HG02642 (cell line): ENCODE data around the gene ADGRA1.

ENCODE experiments used
- ATAC-seq: cut with Tn5 transposase; IDR thresholded peaks from one replicate; pipeline ENCODE4 v1.9.1; 2021; ENCODE audit warnings: mild to moderate bottlenecking; ENCODE audit not compliant: unreplicated experiment, poor library complexity

ADGRA1 gene

DNA sequence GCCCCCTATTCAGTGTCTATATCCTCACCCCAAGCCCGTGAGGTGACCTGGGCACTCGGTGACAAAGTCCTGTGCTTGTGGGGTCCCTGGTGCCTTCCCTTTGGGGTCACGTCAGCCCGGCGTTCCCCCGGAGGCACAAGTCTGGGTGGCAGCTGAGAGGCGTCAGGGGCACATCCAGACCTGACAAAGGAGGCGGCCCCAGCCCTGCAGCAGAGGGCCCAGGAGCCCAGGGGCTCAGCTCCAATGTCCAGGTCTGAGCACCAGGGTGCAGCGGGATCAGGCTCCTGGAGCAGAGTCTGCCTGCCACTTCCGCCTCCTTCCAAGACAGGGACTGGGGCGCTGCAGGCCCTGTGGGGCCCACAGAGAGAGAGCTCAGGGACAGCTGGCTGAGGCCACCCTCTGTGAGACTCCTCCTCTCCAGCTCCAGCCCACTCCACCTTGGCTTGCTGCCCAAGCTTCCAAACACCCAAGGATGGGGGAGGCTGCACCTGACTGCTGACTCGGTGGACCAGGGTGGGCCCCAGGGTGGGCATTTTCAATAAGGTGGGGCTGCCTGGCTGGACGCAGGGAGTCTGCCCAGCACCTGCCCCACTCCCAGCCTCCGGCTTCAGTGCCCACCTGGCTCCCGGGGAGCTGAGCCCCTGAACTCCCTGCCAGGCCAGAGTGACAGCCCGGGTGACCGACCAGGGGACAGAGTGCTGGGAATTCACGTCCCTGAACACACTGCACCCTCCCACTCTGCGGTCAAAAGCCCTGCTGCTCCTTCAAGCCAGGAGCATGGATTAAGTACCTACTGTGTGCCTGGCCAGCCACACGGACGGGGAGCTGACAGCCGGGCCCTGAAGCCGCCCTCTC, 71.3 kb downstream of the ADGRA1 start:
- no peak for ATAC-seq

DNA sequence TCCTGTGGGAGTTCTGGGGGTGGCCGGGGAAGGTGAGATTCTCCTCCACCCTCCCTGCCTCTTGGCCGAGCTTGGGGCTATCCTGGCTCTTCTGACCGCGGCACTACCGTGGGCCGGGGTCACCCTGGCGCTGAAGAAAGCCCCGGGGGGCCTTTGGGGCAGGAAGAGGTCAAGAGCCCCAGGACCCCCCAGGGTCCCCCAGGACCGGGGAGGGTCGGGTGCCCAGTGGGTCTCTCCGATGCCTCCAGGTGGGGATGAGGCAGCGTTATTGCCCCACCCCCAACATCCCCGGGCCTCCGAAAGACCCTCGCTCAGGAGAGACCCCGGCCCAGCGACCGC, 71.9 kb downstream of the ADGRA1 start:
- ATAC-seq = no peak

DNA sequence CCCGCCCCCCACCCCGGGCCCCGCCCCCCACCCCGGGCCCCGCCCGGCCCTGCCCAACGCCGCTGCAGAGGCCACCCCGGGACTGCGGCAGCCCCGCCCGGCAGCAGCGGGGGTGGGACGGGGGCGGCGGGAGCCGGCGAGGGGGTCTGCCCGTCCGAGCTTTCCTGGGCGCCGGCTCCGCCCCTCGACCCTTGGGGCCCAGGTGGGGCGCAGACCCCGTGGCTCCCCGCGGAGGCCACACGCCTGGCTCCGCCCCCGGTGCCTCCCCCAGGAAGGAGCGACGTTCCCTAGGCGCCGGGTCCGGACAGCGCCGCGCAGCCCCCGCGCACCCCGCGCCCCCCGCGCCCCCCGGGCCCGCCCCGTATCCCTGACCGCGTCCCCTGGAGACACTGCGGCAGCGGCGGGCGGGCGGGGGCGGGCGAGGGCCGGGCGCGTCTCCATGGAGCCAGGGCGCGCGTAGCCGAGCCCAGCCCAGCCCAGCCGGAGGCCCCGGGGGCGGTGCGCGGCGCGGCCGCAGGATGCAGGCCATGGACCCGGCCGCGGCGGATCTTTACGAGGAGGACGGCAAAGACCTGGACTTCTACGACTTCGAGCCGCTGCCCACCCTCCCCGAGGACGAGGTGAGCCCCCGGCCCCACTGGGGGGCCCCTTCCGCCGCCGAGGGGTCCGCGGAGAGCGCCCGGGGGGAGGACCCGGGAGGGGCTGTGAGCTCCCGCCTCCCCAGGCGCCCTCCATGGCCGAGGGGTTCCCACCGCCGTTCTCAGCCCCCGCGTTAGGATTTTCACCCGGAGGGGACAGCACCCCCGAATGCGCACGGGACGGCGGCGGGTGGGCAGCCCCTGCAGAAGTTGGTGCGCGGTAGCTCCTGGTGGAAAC, 72.5 kb downstream of the ADGRA1 start, which contains the start of gene KNDC1:
KNDC1 (plus strand) TSS at position 270 of the 876 bp plus-strand sequence; CDS start at position 519, 249 bp downstream.
- ATAC-seq = no peak

DNA sequence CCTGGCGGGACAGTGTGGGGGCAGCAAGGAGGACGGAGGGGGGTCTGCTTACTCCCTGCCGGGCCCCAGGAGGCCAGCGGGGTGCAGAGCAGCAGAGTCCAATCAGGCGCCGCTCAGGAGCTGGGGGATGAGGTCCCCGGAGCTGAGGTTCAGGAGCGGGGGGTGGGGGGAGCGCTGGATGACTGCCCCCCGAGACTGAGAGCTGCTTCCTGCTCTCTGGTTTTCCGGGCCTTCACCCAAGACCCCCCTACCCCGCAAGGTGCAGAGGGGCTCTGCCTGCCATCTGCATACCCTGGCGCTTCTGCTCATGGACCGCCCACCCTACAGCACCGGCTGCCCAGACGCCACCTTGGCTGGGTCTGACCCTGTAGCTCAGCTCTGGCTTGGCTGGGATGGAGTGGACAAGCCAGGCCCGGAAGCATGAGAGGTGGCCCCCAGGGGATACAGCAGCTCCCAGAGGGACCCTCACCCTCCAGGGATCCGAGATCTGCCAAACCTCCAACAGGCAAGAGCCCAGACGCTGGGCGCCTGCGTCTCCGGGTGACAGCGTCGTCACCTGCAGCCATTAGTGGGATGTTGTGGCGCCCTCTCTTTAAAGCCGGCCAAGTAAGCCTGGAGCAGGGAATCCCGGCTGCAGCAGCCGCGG, 73.2 kb downstream of the ADGRA1 start:
- no peak for ATAC-seq

DNA sequence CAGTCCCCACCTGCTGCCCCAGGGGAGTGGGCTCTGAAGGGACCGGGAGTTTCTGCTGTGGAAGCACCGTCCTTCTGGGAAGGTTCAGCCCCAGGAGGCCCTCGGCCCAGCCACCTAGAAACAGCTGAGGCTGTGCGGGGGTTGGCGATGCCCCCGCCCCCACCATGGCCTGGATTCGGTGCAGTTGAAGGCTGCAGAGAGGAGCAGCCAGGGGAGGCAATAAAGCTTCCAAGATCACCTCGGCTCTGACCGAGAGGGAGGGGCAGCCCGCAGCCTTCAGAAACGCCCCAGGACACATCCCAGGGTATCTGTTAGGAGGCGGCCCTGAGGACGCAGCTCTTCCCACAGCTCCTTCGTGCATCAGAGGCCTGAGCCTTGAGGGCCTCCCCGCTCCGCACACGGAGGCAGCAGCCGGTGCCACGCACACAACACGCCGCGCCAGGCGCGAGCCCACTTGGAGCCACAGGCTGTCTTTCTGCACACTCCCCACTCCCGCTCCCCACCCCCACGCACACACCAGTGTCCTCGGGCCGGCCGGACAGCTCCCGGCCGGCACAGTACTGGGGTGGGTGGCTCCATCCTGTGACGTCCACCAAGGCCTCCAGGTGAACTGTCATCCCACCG, 73.9 kb downstream of the ADGRA1 start:
- ATAC-seq = no peak

DNA sequence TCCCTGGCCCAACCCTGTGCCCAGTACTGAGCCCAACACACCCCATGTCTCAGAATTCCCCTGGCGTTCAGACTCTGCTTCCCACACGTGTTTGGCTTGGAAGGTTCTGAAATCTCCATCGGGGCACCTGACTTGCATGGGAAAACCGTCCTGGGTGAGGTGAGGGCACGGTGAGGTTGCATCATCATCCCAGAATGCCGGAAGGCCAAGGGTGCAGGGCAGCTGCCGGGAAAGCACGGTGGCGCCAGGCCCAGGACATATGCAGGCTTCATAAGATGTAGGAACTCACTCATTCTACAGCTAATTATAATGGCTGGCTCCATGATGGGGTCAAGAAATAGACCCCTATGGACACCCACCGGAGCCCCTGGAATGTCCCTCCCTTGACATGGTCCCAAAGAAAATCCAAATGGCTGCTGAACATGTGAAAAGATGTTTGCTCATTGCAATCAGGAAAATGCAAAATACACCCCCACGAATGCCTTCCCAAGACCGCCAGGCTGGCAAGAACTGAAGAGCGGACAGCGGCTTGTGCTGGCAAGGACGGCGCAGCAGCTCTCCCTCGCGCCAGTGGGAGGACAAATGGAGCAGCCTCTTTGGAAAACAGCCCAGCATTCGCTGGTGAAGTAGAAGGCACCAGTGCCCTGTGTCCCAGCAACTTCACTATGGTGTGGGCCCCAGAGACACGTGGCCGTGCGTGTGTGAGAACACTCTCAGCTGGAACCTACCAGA, 74.6 kb downstream of the ADGRA1 start:
- no peak for ATAC-seq

DNA sequence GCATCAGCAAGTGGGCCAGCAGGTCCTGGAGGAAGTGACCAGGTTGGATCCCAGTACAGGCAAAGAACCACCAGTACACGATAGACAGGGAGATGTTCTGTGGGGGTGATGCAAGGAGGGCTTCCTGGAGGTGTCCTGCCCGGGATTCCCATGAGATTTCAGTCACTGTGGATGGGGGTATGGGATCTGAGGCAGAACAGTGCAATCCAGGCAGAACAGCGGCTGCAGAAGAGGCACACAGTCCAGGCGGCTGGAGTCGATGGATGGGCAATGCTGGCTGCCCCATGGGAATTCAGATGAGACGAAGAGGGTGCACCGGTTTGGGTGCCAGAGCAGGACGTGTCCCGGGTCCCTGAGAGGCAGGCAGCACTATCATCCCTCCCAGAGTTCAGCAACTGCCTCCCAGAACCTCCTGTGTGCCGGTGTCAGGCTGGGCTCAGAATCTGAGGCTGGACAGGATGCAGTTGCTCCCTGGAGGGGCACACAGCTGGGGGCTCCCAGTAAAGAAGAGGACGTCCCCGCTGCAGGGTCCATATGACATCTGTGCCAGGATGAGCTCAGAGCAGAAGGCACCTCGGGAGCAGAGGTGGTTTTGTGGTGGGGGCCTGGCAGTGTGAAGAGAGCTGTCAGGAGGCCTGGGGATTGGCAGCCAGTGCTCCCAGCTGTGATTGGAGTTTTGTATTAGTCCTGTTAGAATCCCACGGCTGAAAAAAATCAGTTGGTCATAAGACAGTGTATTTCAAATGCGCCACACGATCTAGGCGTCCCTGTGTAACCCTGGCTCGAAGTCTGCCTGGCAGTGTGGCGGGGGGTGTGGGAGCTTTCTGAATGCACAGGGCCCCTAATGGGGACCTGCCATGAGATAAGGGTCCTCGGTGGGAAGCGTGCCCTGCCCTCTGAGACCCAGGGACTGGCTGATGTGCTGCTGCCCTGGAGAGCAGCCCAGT, 75.5 kb downstream of the ADGRA1 start:
- ATAC-seq = no peak

DNA sequence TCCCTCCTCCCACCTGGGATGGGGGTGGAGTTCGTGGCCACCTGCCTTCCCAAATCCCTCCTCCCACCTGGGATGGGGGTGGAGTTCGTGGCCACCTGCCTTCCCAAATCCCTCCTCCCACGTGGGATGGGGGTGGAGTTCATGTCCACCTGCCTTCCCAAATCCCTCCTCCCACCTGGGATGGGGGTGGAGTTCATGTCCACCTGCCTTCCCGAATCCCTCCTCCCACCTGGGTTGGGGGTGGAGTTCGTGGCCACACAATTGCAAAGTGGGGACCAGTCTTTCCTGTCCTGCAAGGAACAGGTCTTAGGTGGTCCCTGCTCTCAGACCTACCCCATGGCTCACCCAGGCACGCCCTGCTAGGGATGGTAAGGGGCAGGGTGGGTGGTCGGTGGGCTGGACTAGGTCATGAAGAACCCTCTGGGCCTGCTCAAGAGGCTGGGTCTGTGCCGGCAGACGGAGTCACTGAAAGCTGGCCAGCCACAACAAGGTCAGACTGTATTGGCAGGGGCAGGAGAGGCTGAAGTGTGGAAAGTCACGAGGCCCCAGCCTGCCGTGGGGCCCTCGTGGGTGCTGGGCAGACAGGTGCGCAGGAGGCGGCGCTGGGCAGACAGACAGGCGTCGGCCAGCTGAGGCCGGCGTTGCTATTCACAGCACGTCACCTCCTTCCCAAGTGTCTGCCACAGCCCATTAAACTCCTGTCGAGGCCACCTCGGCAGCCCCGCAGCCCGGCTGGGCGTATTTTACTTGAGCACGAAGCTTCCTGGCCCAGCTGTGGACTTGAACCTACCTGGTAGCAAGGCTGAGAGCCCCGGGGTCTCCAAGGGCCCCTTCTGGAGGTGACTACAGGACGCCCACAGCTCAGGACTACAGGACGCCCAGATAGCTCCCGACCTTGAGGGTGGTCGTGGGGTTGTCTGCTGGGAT, 76.4 kb downstream of the ADGRA1 start:
- no peak for ATAC-seq

DNA sequence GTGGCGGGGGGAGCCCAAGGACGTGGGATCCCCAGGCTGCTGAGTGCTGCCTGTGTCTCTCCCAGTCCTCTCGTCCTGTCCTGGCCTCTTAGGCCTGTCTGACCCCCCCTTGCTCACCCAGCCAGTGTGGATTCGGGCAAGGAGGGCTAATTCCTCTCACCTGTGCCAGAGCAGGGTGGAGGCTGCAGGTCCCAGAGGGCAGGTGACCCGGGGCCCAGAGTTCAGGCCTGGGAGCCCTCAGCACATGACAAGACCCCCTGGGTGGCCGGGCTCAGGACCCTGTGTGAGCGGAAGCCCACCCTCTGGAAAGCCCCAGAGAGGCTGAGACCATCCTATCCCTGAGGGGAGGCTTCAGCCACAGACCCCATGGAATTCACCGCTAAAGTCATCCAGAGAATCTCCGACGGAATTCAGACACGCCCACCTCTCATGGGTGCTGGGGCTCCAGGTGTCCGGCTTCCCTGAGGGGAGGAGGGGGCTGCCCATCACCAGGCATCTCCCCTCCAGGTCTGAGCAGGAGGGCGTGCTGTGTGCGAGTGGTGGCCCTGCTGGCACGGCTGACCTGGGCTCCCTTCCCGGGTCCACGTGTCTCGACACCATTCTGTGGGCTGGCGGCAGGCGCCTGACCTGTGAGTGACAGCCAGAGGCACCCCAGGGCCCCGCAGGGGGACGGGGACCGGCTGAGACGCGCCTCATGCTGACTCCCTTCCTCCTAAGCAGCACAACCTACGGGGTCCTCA, 77.3 kb downstream of the ADGRA1 start:
- no peak for ATAC-seq

DNA sequence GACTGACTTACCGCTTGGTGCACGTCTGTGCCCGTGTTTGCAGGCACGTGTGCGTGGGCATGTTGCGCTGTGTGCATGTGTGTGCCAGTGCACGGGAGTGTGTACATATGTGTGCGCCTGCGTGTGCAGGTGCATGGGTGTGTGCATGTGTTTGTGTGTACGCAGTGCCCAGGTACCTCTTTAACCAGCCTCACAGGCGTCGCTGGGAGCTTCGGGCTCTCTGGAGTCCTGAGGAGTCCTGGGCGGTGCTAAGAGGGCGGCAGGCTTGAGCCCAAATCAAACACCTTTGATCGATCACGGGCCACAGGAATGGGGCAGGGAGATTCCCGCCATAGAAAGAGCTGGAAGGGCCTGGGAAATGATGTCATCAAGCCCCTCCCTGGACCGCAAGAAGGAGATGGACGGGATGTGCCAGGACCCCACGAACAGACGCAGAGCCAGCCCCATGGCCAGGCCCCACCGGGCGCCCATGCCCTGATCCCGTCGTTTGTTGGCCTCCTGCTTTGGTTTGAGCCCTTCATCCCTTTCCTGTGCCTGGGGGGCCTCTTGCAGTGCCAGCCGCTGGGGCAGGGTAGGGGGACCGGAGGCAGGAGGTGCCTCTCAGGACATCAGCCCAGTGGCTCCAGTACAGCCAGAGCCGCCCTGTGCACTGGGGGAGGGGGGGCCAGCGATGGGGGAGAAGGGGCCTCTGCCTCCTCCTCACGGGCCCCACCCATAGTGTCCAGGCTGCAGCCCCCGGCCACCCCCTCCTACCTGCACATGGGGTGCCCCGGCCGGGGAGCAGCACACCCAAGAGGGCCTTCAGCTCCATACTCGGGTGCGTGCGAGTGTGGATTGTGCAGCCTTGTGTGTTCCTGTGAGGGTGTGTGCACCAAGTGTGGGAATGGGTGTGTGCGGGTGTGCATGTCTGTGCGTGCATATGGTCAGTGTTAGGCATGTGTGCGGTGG, 78.1 kb downstream of the ADGRA1 start:
- no peak for ATAC-seq

DNA sequence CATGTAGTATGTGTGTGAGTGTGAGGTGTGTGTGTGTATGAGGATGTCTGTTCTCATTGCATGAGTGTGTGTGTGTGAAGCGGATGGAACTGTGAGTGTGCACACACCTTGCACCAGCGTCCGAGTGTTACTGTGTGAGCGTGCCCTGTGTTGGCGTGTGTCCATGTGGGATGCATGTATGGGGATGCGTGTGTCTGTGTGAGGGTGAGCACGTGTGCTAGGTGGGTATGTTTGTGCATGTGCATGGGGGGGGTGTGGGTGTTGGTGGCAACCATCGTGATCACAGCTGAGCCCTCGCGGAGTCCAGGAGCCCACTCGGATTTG, 78.7 kb downstream of the ADGRA1 start:
- no peak for ATAC-seq

DNA sequence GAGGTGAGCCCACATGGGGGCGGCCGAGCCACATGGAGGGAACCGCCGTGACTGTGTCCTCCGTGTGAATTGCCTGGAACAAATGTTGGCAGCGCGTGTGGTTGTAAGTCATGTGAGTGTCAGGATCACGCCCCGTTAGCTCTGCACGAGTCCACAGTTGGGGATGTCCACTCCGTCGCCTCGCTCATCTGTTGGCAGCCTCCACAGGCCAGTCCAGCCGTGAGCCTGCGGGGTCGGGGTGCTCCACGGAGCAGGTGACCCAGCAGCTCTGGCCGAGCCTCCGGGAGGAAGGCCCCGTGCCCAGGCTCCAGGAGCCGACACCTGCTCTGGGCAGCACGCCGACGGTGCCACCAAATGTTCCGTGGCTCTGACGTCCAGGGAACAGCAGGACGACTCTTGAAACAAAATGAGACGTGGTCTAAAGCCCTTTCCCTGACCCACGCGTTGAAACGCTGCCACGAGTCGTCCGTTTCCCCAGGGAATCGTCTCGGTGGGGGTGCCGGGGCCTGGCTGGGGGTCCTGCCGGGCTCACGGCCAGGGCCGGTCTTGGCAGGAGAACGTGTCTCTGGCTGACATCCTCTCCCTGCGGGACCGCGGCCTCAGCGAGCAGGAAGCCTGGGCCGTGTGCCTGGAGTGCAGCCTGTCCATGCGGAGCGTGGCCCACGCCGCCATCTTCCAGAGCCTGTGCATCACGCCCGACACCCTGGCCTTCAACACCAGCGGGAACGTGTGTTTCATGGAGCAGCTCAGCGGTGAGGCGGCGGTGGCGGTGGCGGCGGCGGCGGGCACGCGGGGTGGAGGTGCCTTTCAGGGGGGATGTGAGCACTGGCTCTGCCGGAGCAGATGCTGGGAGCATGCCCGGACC, 79.3 kb downstream of the ADGRA1 start:
- no peak for ATAC-seq

DNA sequence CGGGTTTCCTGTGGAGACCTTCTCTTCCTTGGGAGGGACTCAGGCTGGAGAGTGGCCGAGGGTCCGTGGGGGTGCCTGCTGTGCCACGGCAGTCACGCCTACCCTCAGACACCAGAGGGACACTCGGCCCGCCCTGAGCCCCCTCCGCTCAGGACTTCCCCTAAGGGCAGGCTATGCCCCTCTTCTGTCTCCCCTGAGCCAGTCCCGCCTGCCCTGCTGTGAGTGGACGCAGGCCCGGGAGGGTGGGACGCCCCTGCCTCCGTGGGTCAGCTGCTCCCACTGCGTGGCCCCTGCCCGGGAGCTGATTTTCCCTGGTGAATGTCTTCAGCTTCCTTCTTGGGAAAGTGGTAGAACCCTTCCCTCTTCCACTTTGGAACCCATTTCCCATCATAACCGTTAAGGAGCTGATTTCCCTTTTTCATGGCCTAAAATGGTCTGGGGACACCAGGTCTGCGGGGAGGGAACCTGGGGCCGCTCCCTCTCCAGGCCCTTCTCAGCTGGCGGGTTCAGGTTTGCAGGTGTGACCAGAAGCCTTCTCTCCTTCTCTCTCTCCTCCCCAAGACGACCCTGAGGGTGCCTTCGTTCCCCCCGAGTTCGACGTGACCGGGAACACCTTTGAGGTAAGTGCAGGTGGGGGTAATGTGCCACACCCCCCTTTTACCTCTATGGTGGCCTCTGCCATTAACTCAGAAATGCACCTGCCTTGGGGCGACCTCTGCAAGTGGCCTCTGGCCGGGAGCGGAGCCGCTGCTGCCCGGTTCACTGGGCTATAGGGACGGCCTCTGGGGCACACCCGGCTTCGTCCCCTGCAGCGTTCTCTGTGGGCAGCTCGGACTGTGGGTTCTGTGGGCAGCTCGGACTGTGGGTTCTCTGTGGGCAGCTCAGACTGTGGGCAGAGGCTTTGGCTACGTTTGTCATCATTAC, 80.2 kb downstream of the ADGRA1 start:
- no peak for ATAC-seq

DNA sequence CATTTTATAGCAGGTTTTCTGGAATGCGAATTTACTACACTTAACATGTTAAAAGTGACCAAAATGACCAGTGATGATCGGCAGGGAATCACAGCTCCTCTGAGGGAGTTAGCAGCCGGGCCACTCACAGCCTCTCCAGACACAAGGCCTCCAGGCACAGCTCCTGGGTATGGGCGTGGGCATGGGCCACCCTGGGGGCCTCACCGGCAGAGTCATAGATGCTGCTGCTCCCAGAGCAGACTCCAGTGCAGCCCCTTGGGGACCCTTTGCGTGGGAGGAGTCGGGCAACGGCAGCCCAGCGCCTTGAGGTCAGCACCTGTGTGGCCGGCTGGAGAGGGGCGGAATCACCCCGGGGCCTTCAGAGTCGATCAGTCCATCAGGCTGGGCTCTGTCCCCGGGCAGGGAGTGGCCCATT, 80.9 kb downstream of the ADGRA1 start:
- ATAC-seq = no peak
